Epithelial cell of proximal tubule (primary cell): ENCODE data around the gene SUPT3H. TPM values are rescaled to one million over a fixed set of nuclear protein-coding genes. Genes with fewer than 3 reads are reported as not detected.

Experiments
- DNase-seq: peaks from one replicate; pipeline ENCODE4 v3.0.0-alpha.2; 2011; ENCODE audit warnings: low read depth
- H3K4me3 ChIP-seq: 2 replicates; pipeline ENCODE4 v1.5.1; 2011; ENCODE audit warnings: low read depth, mild to moderate bottlenecking, low read length
- total RNA-seq: library from RNA; depleted of rRNA; stranded (reverse); fragments of >200 nt; gene quantifications from 2 replicates; pipeline ENCODE4 v1.2.3, GENCODE V29; 2015
- TF ChIP-seq, protein P1 (sequence below): conservative IDR thresholded peaks from 2 replicates; pipeline ENCODE4 v1.5.1; 2012; ENCODE audit warnings: low read depth, mild to moderate bottlenecking, low read length

Gene SUPT3H
- total RNA-seq, 1 donor from 2014 or later: 11.5 TPM

DNA sequence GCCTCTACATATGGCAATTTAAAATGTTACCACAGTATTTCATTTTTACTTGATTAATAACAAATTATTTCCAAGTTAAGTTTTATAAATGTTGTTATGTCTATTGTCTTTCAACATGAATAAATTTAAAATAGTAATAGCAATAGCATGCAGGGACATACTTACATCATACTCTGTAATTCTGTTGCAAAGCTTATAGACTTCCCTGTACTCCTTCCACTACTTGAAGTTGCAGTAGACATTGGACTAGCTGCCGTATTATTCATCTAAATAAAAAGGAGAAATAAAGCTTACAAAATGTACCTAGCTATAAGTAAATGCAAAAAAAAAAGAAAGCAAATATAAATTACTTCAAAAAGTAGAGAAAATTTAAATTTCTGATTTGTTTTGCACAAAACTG, 12.7 kb downstream of the SUPT3H start:
- no peak overlapping the region for H3K4me3 ChIP-seq
- no peak for DNase-seq
- TF ChIP-seq, protein P1, sequence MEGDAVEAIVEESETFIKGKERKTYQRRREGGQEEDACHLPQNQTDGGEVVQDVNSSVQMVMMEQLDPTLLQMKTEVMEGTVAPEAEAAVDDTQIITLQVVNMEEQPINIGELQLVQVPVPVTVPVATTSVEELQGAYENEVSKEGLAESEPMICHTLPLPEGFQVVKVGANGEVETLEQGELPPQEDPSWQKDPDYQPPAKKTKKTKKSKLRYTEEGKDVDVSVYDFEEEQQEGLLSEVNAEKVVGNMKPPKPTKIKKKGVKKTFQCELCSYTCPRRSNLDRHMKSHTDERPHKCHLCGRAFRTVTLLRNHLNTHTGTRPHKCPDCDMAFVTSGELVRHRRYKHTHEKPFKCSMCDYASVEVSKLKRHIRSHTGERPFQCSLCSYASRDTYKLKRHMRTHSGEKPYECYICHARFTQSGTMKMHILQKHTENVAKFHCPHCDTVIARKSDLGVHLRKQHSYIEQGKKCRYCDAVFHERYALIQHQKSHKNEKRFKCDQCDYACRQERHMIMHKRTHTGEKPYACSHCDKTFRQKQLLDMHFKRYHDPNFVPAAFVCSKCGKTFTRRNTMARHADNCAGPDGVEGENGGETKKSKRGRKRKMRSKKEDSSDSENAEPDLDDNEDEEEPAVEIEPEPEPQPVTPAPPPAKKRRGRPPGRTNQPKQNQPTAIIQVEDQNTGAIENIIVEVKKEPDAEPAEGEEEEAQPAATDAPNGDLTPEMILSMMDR: no peak

DNA sequence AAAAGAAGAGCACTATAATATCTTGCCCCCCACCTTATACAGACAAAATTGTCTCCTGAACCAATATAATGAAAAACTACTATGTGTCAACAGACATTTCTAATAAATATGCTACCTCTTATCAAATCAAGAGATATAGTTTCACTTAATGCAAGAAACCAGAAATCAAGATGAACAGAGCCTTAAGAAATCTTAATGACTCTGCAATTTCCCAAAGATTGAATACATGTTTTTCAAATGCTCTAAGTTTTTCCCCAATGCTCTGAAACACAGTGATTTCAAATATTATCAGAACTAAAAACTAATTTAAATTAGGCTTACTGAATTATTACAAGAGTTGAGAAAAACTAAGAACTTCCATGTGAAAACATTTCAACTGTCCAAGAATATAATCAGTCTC, 13.3 kb downstream of the SUPT3H start:
- DNase-seq: no peak
- TF ChIP-seq, protein P1: no peak
- no peak overlapping the region for H3K4me3 ChIP-seq

DNA sequence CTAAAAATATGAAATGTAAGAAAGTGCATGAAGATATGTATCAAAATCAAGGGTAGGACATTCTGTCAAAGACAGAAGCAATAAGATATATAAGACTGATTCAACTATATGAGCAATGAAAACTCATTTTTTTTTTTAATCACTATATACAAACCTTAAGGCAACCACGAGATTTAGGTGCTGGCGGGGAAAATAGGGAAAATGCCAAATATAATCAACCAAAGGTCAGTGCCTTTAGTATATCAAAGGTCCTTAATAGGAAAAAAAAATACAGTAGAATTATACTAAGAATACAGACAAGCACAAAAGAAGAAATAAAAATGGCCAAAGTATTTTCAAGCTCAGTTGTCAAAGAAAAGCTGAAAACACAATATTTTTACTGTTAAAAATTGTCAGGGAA, 24.1 kb downstream of the SUPT3H start:
- H3K4me3 ChIP-seq: no peak overlapping the region
- TF ChIP-seq, protein P1: no peak
- DNase-seq: no peak

DNA sequence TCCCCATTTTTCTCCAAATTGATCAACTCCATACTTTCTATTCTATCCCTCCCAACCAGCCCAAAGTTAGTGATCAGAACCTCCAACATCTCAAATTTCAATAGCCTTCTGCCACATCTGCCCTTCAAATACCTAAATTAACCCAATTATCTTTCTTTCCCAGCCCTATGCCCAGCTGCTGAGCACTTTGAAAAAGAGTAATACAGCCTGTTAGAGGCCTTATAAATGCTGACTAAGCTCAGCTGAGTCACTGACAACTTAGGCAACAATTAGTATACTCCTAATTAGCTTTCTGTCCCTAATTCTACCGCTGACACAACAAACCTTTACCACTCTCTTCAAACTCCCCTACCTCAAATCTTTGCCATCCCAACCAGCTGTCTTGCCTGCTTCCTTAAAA, 26.1 kb downstream of the SUPT3H start:
- TF ChIP-seq, protein P1: no peak
- H3K4me3 ChIP-seq: no peak overlapping the region
- DNase-seq: no peak

DNA sequence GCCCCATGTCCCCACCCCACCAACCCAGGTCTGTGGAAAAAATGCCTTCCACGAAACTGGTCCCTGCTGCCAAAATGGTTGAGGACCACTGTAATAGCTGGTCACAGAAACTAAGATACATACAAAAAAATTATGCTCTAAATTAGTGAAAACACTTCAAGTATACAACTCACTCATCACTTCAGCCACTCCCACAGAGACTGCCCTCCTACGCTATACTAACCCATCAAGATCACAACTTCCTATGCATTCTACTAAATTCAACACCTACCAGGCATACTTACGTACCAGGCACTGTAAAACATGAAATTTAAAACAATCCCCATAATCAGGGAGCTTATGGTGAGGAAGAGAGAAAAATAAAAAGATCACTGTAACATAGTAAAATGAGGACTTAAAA, 26.7 kb downstream of the SUPT3H start:
- TF ChIP-seq, protein P1: no peak
- DNase-seq: no peak
- no peak overlapping the region for H3K4me3 ChIP-seq

DNA sequence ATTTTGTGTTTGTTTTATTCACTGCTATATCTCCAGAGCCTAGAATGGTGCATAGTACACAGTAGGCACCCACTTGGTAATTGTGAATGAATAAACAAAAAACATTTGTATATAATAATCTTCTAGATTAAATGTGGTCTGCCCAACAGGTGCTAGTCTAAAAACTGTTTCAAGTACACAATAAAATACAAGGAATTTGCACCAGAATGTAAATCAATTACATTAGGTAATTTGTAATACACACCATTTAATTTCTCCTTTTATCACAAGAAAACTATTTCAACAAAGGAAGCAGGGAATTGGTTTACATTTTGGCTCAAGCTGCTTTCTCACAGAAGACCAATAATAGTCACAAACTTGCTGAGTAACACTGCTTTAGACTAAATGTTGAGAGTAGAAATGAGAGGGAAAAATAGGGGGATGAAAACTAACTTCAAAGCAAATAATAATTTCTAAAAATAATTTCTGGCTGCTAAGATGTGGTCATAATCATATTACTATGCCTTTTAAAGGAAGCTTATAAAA, 27.5 kb downstream of the SUPT3H start:
- TF ChIP-seq, protein P1: no peak
- no peak overlapping the region for H3K4me3 ChIP-seq
- no peak for DNase-seq

DNA sequence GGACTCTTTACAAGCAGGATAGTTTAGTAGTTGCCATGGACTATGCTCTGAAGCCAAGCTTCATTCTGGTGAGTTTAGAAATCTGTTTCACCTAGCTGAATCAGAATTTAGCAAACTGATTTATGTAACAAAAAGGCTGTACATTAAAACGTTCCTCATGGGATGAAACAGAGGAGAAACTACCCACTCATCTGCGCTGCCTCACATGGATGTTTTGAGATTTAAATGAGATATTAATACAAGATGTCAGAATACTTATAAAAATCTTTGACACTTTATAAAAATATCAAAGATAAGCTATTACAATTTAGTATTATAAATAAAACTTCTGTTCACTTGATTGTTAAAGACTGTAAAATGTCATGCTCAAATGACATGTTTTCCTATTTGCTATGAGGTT, 32.8 kb downstream of the SUPT3H start:
- no peak overlapping the region for H3K4me3 ChIP-seq

More for the DNA sequence above, 32.8 kb downstream of the SUPT3H start:
- DNase-seq: no peak
- TF ChIP-seq, protein P1: no peak
